Nephron progenitor cell (in vitro differentiated cells): ENCODE data around the gene REXO1.
"Not testable (repeated sequence)": the region's sequence is repeated elsewhere in the genome, so short reads cannot be mapped to it uniquely, and the experiment has no call there.

Experiments used
- DNase-seq: peaks from one replicate; pipeline ENCODE4 v3.0.0; 2021
- H3K27ac Mint-ChIP-seq: 2 replicates; pipeline ENCODE4 v1.8.0; 2021; ENCODE audit warnings: mild to moderate bottlenecking, moderate library complexity, mixed read lengths
- H3K27me3 Mint-ChIP-seq: 2 replicates; pipeline ENCODE4 v1.8.0; 2021; ENCODE audit warnings: mild to moderate bottlenecking, low read depth, mixed read lengths; ENCODE audit not compliant: poor library complexity
- H3K36me3 Mint-ChIP-seq: 2 replicates; pipeline ENCODE4 v1.8.0; 2021; ENCODE audit warnings: low read depth, mixed read lengths
- H3K4me1 Mint-ChIP-seq: 2 replicates; pipeline ENCODE4 v1.8.0; 2021; ENCODE audit warnings: mixed read lengths
- H3K4me3 Mint-ChIP-seq: 2 replicates; pipeline ENCODE4 v1.8.0; 2021; ENCODE audit warnings: mild to moderate bottlenecking, moderate library complexity, mixed read lengths
- H3K9me3 Mint-ChIP-seq: 2 replicates; pipeline ENCODE4 v1.8.0; 2021; ENCODE audit warnings: mild to moderate bottlenecking, moderate library complexity, mixed read lengths
- CTCF ChIP-seq: fragments of 200-600 bp; sonication (generic); IDR thresholded peaks from 2 replicates; pipeline ENCODE4 v1.5.0; 2021; ENCODE audit warnings: antibody characterized with exemption

Gene REXO1

GRCh38 chr19:1884719-1885334 lies 36.5 kb upstream of the REXO1 start:
- Mint-ChIP-seq H3K9me3 (no peaks in the 10 kb centered on the region), H3K27ac (peak overlapping the region; percentile 91), H3K4me1 (peaks cover 37% of the 10 kb centered on the region), H3K36me3 (no peaks in the 10 kb centered on the region), H3K4me3 (peak overlapping the region; percentile 99), H3K27me3 (peaks cover 12% of the 10 kb centered on the region)
- peak; percentile 37 for DNase-seq
- TF ChIP-seq CTCF, result no peak

GRCh38 chr19:1884291-1884718 lies 36.0 kb upstream of the REXO1 start:
- TF ChIP-seq CTCF, result no peak
- peak overlapping the region; percentile 91 for H3K27ac Mint-ChIP-seq
- H3K4me3 Mint-ChIP-seq, result peak overlapping the region; percentile 99
- no peak for DNase-seq
- no peaks in the 10 kb centered on the region for H3K36me3 Mint-ChIP-seq
- no peaks in the 10 kb centered on the region for H3K9me3 Mint-ChIP-seq
- peaks cover 37% of the 10 kb centered on the region for H3K4me1 Mint-ChIP-seq
- H3K27me3 Mint-ChIP-seq, result peaks cover 12% of the 10 kb centered on the region

DNA sequence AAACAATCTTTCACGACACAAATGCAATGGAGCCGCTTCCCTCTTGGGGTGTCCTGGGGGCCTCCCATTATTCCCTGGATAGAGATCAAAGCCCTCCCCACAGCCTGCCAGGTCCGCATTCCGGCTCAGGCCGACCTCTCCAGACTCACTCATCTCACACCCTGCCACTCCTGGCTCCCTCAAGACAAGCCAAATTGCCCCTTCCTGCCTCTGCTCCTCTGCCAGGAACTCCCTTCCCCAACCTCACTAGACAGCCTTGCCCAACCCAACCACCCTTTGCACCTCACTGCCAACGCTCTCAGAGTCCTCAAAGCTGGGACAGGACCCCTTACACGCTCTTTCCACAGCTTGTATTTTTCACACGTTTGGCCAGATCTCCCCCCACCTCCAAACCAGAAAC lies 35.5 kb upstream of the REXO1 start:
- Mint-ChIP-seq H3K9me3 (no peaks in the 10 kb centered on the region), H3K27ac (peak overlapping the region; percentile 28)
- TF ChIP-seq CTCF, result no peak

DNA sequence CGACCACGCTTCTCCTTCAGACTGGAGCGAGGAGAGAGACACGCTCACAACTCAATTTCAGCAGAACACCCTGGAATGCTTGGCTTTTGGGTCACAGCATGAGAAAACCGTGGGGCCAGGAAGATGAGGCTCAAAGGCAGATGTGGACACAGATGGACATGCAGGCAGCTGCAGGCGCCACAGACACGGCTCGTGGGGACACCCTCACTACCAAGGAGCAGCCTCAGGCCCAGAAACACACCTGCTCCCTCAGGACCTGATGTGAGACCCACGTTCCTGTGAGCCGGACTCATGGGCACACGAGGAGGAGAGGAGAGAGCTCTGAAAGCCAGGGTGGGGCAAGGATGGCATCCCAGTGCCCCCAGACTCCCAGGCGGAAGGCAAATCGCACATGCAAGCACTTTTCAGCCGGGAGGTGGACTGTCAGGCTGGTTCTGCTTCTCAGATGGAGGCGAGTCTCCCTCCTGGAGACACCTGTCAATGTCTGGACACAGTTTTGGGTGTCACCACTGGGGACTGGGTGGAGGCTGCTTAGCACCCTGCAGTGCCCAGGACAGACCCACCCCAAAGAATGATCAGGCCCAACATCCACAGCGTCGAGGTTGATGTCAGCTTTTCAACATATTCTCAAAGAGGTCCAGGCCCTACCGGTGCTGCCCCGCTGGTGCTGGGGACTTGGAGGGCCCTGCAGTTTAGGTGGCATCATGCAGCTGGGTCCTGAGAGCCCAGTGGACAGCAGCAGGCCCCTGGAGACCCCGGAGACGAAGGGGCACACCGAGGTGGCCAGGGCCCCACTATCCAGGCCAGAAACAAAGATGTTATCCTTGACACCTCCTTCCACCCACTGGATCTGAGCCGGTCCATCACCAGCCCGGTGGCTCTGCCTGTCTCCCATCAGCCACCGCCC lies 34.8 kb upstream of the REXO1 start:
- Mint-ChIP-seq H3K27me3 (peaks cover 12% of the 10 kb centered on the region), H3K27ac (peak overlapping the region; percentile 32), H3K36me3 (no peaks in the 10 kb centered on the region)

More for the DNA sequence above, 35.5 kb upstream of the REXO1 start:
- no peaks in the 10 kb centered on the region for H3K36me3 Mint-ChIP-seq
- peak overlapping the region; percentile 99 for H3K4me3 Mint-ChIP-seq
- peaks cover 37% of the 10 kb centered on the region for H3K4me1 Mint-ChIP-seq
- no peak for DNase-seq
- H3K27me3 Mint-ChIP-seq, result peaks cover 12% of the 10 kb centered on the region

GRCh38 chr19:1882089-1882785 lies 34.0 kb upstream of the REXO1 start:
- no peak for DNase-seq

More for the DNA sequence above, 34.8 kb upstream of the REXO1 start:
- DNase-seq, result no peak
- peak overlapping the region; percentile 99 for H3K4me3 Mint-ChIP-seq
- H3K4me1 Mint-ChIP-seq, result peaks cover 37% of the 10 kb centered on the region
- no peak for TF ChIP-seq CTCF
- no peaks in the 10 kb centered on the region for H3K9me3 Mint-ChIP-seq

DNA sequence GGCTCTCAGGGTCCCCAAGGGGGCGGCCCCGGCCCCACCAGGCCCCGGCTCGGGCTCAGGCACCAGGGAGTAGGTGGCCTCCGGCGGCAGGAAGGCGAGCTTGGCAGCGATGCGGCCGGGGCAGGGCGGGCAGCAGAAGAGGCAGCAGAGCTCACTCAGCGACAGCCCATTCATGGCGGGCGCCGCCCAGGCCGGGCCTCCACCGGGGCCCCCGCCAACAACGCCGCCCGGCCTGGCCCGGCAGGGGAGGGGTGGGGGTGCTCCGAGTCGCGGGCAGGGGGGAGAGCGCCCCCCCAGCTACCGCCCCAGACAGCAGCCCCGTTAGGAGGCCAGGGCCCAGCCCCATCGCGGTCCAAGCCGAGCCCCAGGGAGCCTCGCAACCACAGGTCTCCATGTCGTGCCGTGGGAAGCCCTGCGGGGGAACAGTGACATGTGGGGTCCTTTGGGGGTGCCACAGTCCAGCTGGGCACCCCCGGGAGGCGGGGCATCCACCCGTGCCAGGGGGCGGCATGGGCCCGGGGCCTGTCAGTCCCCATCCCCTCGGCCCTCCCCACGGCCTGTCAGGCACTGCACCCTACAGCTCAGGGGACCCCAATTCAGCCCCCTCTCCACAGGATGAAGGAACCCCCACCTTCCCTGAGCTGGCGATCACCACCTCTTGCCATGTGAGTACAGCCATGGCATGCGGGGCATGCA lies 33.3 kb upstream of the REXO1 start:
- H3K36me3 Mint-ChIP-seq, DNase-seq, H3K9me3 Mint-ChIP-seq, H3K27ac Mint-ChIP-seq, H3K4me3 Mint-ChIP-seq, H3K27me3 Mint-ChIP-seq: not testable (repeated sequence)
- peaks cover 27% of the 10 kb centered on the region for H3K4me1 Mint-ChIP-seq

More at GRCh38 chr19:1882089-1882785, 34.0 kb upstream of the REXO1 start:
- H3K9me3 Mint-ChIP-seq, result no peaks in the 10 kb centered on the region
- H3K4me1 Mint-ChIP-seq, result peaks cover 32% of the 10 kb centered on the region
- H3K4me3 Mint-ChIP-seq, result peak overlapping the region; percentile 99
- peaks cover 8% of the 10 kb centered on the region for H3K27me3 Mint-ChIP-seq
- TF ChIP-seq CTCF, result no peak
- no peaks in the 10 kb centered on the region for H3K36me3 Mint-ChIP-seq
- peak overlapping the region; percentile 32 for H3K27ac Mint-ChIP-seq
